T-helper 1 cell (primary cell): ENCODE results near the gene SND1.

Experiments
- DNase-seq, 5 donors: peaks; one replicate each; pipeline ENCODE4 v3.0.0-alpha.2; 2012 to 2020

Gene SND1

GRCh38 chr7:127873715-127874636 is 222.0 kb downstream of the SND1 start:
- no peak for DNase-seq

- DNase-seq, result no peak
These were observed 223.1 kb downstream of the SND1 start for GRCh38 chr7:127874951-127875608.

DNA sequence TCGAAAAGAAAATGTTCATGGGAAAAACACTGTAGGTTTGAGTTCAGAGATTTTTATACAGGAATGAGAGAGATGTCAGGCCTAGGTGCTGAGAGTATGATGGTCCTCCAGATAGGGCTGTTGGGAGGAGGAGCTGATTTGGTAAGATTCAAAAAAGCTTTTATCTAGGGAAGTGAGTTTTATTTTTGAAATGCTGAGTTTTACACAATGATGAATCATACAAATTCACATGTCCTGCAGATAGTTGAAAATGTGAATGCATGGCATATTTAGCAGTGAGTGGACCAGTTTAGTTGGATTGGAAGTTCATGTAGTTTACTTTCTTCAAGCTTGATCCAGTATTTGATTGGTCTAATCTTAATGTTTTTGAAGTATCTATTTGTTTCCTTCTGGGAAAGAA is 224.4 kb downstream of the SND1 start:
- no peak for DNase-seq

GRCh38 chr7:127877951-127878350 is 226.0 kb downstream of the SND1 start:
- no peak for DNase-seq

- DNase-seq, result no peak
These were observed 226.8 kb downstream of the SND1 start for GRCh38 chr7:127878791-127879190.

DNA sequence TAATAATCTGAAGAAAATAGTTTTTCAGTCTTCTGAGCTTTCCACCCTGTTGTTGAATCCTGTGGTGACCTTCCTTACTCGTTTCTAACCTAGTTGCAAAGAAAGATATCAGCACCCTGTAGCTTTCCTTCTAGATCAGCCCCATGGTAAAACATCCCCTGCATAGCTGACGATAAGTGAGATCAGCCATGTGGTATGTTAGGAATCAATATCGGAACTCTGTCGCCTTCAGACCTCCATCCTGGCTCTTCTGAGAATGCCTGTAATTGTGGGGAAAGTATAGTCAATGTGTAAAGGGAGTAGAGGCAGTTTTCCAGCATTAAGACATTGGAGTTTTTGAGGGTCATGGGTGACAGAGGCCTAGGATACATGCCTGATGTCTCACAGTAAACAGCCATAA is 227.4 kb downstream of the SND1 start:
- DNase-seq, result no peak

GRCh38 chr7:127879942-127880341 is 227.9 kb downstream of the SND1 start:
- DNase-seq, result no peak

DNA sequence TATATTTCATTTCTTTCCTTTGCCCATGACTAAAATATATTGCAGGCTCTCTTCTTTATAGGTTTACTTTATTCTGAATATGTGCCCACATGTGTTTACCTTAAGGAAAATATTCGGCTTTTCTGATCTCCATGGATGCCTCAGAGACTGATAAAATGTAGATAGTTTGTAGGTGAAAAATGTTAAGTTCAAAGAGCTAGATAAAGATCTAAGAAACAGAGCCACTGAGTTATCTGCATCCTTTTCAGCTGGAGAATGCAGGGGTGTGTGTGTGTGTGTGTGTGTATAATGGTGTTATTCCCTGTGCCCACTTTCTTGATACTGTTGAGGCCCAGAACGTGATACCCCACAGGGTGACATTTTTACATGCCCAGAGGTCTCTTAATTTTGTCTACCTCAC is 228.5 kb downstream of the SND1 start:
- DNase-seq, result no peak

- no peak for DNase-seq
These were observed 229.6 kb downstream of the SND1 start for GRCh38 chr7:127881564-127881963.

DNA sequence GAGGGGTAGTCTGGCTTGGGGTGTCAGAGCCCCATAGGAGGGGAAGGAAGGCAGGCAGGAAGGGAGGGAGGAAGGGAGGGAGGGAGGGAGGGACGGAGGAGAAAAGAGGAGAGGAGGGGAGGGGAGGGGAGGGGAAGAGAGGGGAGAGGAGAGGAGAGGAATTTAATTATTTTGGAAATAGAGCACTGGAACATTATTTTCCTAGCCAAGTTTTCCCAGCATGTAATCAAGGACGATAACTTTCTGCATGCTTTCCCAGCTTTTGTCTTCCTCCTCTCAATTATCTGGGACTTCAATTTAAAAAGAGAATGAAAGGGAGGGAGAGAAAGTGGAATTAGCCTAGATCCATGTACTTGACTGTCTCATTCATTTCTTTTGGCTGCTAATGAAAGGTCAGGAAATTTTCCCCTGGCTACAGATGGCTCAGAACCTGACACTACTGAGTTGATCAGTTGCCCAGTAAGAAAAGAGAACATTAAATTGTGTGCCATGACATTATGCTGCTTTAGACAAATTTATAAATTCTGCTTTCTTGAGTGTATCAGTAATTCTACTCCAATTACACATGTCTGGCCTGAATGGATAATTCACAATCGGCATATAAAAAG is 230.4 kb downstream of the SND1 start:
- DNase-seq, result no peak

DNA sequence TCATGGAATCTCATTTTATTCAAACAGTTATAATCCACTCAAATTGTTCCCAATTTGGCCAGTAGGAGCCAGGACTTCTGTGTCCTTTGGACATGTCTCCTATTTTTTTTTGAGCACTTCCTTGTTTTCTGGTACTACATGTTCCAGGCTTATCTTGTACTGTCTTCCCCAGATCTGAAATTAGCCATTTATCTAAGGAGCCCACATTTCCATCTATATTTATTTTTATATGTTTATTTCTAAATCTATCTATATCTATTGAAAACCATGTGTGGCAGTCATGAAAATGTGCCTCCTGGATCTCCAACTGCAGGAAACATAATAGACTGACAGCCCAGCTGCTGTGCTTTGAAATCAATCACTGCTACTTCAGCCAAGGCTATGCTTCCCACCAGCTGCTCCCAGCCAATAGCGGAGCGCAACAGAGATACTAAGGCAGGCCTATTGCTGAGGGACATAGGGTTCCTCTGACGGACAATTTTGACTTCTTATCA is 232.1 kb downstream of the SND1 start:
- DNase-seq, result no peak

- DNase-seq, result no peak
These were observed 233.3 kb downstream of the SND1 start for GRCh38 chr7:127885222-127885772.

DNA sequence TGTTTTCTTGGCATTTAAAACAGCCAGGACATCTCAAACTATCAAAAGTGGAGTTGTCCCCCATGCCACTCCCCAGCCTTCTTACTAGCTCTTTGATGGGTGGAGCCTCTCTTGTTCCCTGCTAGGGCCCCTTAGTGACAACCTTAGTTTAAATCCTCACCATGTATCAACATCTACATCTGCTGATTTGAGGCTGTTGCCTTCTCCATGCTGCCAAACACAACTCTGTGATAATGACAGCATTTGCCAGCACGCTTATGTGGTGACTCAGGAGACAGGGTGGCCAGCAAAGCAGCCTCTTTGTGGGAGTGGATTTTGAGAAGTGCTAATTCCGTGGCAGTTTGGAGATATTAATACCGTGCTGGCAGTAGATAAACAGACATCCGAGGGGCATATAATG is 233.8 kb downstream of the SND1 start:
- no peak for DNase-seq

DNA sequence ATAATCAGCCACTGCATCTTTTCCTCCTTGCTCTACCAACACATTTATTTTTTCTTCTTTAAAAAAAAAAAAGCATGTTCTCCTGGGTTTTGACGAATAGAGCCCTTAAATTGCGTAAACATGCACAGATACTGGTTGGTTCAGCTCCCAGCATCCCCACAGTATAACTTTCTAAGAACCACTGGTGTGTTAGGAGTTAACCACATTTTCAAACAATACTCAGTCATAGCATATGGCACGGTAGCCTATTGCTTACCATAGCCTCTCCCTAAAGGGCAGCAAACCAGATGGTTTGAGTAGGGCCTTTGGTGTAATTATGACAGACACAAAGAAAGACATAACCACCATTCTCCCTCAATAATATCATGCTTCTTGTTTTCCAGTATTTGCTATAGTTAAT is 234.3 kb downstream of the SND1 start:
- DNase-seq, result no peak

DNA sequence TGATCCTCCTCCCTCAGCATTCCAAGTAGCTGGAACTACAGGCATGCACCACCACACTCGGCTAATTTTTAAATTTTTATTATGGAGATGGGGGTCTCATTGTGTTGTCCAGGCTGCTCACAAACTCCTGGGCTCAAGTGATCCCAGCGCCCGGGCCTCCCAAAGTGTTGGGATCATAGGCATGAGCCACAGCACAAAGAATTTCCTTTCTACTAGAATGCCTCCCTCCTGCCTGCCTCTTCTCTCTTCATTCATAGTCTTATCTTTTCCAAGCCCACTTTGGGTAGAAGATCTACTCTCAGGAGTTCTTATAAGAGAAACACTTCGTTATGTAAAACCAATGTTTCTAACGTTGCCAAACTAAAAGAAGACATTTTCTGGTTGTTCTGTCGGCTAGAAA is 235.1 kb downstream of the SND1 start:
- DNase-seq, result no peak

DNA sequence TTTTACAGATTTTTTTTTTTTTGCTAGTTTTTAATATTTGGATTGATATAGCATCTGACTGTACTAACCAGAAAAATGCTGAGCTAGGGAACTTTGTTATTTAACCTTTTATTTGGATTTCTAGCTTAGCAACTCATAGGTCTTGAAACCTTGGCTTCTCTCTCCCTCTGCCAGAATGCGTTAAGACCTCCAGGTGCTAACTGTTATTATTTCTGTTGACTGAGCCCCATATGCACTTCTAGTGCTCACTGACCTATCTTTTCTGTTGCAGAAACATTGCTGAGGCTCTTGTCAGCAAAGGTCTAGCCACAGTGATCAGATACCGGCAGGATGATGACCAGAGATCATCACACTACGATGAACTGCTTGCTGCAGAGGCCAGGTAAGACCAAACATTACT is 235.6 kb downstream of the SND1 start:
- DNase-seq, result no peak

DNA sequence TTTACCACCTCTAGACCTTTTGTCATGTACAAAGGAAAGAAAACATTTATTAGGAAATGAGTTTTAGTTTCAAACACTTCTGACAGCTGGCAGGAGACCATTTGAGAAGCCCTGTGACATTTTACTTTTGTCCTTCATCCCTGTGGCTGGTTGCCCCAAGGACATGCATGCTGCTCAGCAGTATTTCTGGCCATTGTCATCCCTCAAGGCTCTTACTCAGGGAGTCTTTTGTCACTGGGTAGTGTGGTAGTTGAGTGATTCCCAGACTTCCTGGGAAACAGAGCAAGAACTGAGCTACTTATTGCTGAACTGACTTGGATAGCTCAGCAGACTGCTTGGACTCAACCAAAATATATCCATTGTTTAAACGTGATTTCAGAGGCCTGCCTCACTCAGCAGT is 236.4 kb downstream of the SND1 start:
- DNase-seq, result no peak

DNA sequence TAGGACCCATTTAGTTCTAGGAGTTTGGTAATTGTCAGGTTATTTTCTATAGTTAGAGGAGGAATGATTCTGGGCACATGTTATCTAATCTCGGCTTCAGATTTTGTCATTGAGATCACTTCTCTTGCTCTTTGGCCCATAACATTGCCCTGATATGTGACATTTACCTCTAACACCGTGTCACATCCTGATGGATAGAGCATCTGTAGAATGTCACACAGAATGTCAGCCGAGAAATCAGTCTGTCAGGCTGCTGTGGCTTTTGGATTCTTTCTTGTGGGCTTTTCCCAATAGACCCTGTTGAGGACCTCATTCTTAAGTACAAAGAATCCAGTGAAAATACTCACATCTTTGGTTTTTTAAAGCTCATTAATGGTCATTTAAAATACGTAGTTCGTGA is 236.8 kb downstream of the SND1 start:
- DNase-seq, result no peak

DNA sequence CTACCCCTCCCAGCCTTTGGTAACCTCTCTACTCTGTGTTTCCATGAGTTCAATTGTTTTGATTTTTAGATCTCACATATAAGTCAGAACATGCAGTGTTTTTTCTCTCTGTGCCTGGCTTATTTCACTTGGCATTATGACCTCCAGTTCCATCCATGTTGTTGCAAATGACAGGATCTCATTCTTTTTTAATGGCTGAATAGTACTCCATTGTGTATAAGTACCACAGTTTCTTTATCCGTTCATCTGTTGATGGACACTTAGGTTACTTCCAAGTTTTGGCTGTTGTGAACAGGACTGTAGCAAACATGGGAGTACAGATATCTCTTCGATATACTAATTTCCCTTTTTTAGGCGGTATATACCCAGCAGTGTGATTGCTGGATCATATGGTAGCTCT is 237.7 kb downstream of the SND1 start:
- no peak for DNase-seq

- no peak for DNase-seq
These were observed 238.7 kb downstream of the SND1 start for GRCh38 chr7:127890726-127891125.

DNA sequence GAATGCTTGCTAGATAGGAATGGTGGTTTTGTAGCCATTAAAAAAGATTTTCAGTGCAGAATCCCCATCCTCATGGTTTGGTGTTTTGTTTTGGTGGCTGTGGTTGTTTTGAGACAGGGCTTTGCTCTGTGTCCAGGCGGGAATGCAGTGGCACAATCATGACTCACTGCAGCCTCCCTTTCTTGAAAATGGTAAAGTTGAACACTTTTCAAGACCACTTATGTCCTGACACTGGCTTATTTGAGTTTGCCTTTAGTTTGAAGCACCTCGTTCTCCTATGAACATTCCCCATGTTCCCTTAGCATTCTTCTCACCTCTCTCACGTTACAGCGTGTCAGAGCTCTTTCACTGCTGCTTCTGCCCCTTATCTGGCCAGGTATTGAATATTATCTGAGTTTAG is 239.2 kb downstream of the SND1 start:
- DNase-seq, result no peak

GRCh38 chr7:127891854-127892438 is 240.0 kb downstream of the SND1 start:
- DNase-seq, result no peak
